ENCODE results near the gene TBK1. TPM values are rescaled to one million over a fixed set of nuclear protein-coding genes. Genes with fewer than 3 reads are reported as not detected.

Gene TBK1
- total RNA-seq, 8 experiments from 2014 or later, result 11.7 to 36.4 (median 17.4) TPM

GRCh38 chr12:64457032-64457431, 5.1 kb downstream of the TBK1 start:
- in situ Hi-C loops (cut with MboI; ENCODE audit: low pct_unique_long_range_greater_than_20kb in 2 of 9, low sequenced_read_pairs in 9 of 9, unreplicated experiment in 9 of 9), result no loop called here
- ATAC-seq (replicated peaks in 6 of 8), result no peak
- H3K27ac ChIP-seq, result no peak overlapping the region
- H3K4me3 ChIP-seq, result no peak overlapping the region
- 50 to 100% (median 73%) methylated on average over 2 to 6 of the region's 6 CpGs for WGBS, 10 experiments
- peaks cover 5 to 14% of the 10 kb centered on the region in 2 donors for H3K4me1 ChIP-seq (replicated peaks in 1 of 2)

GRCh38 chr12:64457466-64457865, 5.5 kb downstream of the TBK1 start:
- ATAC-seq (replicated peaks in 6 of 8), result no peak
- Histone ChIP-seq H3K4me3 (no peak overlapping the region), H3K27ac (no peak overlapping the region), H3K4me1 (replicated peaks in 1 of 2) (peaks cover 5 to 14% of the 10 kb centered on the region in 2 donors)
- in situ Hi-C loops (cut with MboI; ENCODE audit: low pct_unique_long_range_greater_than_20kb in 2 of 9, low sequenced_read_pairs in 9 of 9, unreplicated experiment in 9 of 9), result no loop called here
- WGBS, 10 experiments, result 81 to 100% (median 94%) methylated on average over 1 to 3 of the region's 3 CpGs; no CpG with 5 or more reads in 2 of the 10 experiments

GRCh38 chr12:64457923-64458322, 6.0 kb downstream of the TBK1 start:
- ATAC-seq (replicated peaks in 6 of 8), result no peak
- H3K4me3 ChIP-seq, result no peak overlapping the region
- in situ Hi-C loops (cut with MboI; ENCODE audit: low pct_unique_long_range_greater_than_20kb in 2 of 9, low sequenced_read_pairs in 9 of 9, unreplicated experiment in 9 of 9), result no loop called here
- H3K27ac ChIP-seq, result no peak overlapping the region
- 57 to 100% (median 93%) methylated on average over 1 to 4 of the region's 4 CpGs; no CpG with 5 or more reads in 5 of the 10 experiments for WGBS, 10 experiments
- H3K4me1 ChIP-seq (replicated peaks in 1 of 2), result peaks cover 5 to 13% of the 10 kb centered on the region in 2 donors

GRCh38 chr12:64459394-64459891, 7.5 kb downstream of the TBK1 start:
- H3K4me1 ChIP-seq (replicated peaks in 1 of 2), result peaks cover 5% of the 10 kb centered on the region in 2 donors
- ATAC-seq (replicated peaks in 6 of 8), result peak in 3 of 8 experiments; percentile 20 to 49 (median 36)
- no peak overlapping the region for H3K27ac ChIP-seq
- no peak overlapping the region for H3K4me3 ChIP-seq
- in situ Hi-C loops (cut with MboI; ENCODE audit: low pct_unique_long_range_greater_than_20kb in 2 of 9, low sequenced_read_pairs in 9 of 9, unreplicated experiment in 9 of 9), result no loop called here
- 5 to 100% (median 72%) methylated on average over 1 to 3 of the region's 3 CpGs for WGBS, 10 experiments

GRCh38 chr12:64461634-64462414, 9.9 kb downstream of the TBK1 start:
- H3K4me3 ChIP-seq, result no peak overlapping the region
- in situ Hi-C loops (cut with MboI; ENCODE audit: low pct_unique_long_range_greater_than_20kb in 2 of 9, low sequenced_read_pairs in 9 of 9, unreplicated experiment in 9 of 9), result no loop called here
- no peak overlapping the region for H3K27ac ChIP-seq
- ATAC-seq (replicated peaks in 6 of 8), result peak in 7 of 8 experiments; percentile 32 to 80 (median 62)
- peaks cover 5% of the 10 kb centered on the region in 2 donors for H3K4me1 ChIP-seq (replicated peaks in 1 of 2)
- 0 to 100% (median 36%) methylated on average over 1 to 2 of the region's 2 CpGs; no CpG with 5 or more reads in 2 of the 10 experiments for WGBS, 10 experiments

GRCh38 chr12:64466178-64466577, 14.3 kb downstream of the TBK1 start:
- in situ Hi-C loops (cut with MboI; ENCODE audit: low pct_unique_long_range_greater_than_20kb in 2 of 9, low sequenced_read_pairs in 9 of 9, unreplicated experiment in 9 of 9), result no loop called here
- Histone ChIP-seq H3K4me3 (no peak overlapping the region), H3K27ac (no peak overlapping the region), H3K4me1 (replicated peaks in 1 of 2) (peaks cover 5% of the 10 kb centered on the region in 2 donors)
- no peak for ATAC-seq (replicated peaks in 6 of 8)

GRCh38 chr12:64468966-64469365, 17.0 kb downstream of the TBK1 start:
- in situ Hi-C loops (cut with MboI; ENCODE audit: low pct_unique_long_range_greater_than_20kb in 2 of 9, low sequenced_read_pairs in 9 of 9, unreplicated experiment in 9 of 9), result no loop called here
- Histone ChIP-seq H3K27ac (no peak overlapping the region), H3K4me1 (replicated peaks in 1 of 2) (no peaks in the 10 kb centered on the region), H3K4me3 (no peak overlapping the region)
- no peak for ATAC-seq (replicated peaks in 6 of 8)
- 71 to 100% (median 85%) methylated on average over 1 to 5 of the region's 5 CpGs; no CpG with 5 or more reads in 4 of the 10 experiments for WGBS, 10 experiments

GRCh38 chr12:64469455-64470142, 17.7 kb downstream of the TBK1 start:
- H3K4me1 ChIP-seq (replicated peaks in 1 of 2), result no peaks in the 10 kb centered on the region
- in situ Hi-C loops (cut with MboI; ENCODE audit: low pct_unique_long_range_greater_than_20kb in 2 of 9, low sequenced_read_pairs in 9 of 9, unreplicated experiment in 9 of 9), result no loop called here
- ATAC-seq (replicated peaks in 6 of 8), result no peak
- no peak overlapping the region for H3K27ac ChIP-seq
- H3K4me3 ChIP-seq, result no peak overlapping the region
- WGBS, 10 experiments, result 90 to 100% (median 100%) methylated on average over 1 to 2 of the region's 2 CpGs; no CpG with 5 or more reads in 3 of the 10 experiments

- H3K4me1 ChIP-seq (replicated peaks in 1 of 2), result no peaks in the 10 kb centered on the region
- in situ Hi-C loops (cut with MboI; ENCODE audit: low pct_unique_long_range_greater_than_20kb in 2 of 9, low sequenced_read_pairs in 9 of 9, unreplicated experiment in 9 of 9), result no loop called here
- no peak for ATAC-seq (replicated peaks in 6 of 8)
- H3K4me3 ChIP-seq, result no peak overlapping the region
- 95 to 100% (median 100%) methylated on average over 1 to 2 of the region's 2 CpGs; no CpG with 5 or more reads in 1 of the 10 experiments for WGBS, 10 experiments
- no peak overlapping the region for H3K27ac ChIP-seq
Observed at GRCh38 chr12:64470495-64470894, 18.6 kb downstream of the TBK1 start.

GRCh38 chr12:64473176-64473575, 21.3 kb downstream of the TBK1 start:
- in situ Hi-C loops (cut with MboI; ENCODE audit: low pct_unique_long_range_greater_than_20kb in 2 of 9, low sequenced_read_pairs in 9 of 9, unreplicated experiment in 9 of 9), result no loop called here
- WGBS, 10 experiments, result 93 to 100% (median 97%) methylated on average over 1 to 2 of the region's 2 CpGs; no CpG with 5 or more reads in 4 of the 10 experiments
- no peak for ATAC-seq (replicated peaks in 6 of 8)

GRCh38 chr12:64475518-64475917, 23.6 kb downstream of the TBK1 start:
- no peak for ATAC-seq (replicated peaks in 6 of 8)
- WGBS, 10 experiments, result 93 to 100% (median 100%) methylated on average over 2 to 4 of the region's 4 CpGs; no CpG with 5 or more reads in 1 of the 10 experiments

More at GRCh38 chr12:64473176-64473575, 21.3 kb downstream of the TBK1 start:
- no peak overlapping the region for H3K4me3 ChIP-seq
- no peaks in the 10 kb centered on the region for H3K4me1 ChIP-seq (replicated peaks in 1 of 2)
- no peak overlapping the region for H3K27ac ChIP-seq

GRCh38 chr12:64476844-64477243, 24.9 kb downstream of the TBK1 start:
- no peak for ATAC-seq (replicated peaks in 6 of 8)
- WGBS, 10 experiments, result 83 to 100% (median 100%) methylated on average over 1 to 2 of the region's 2 CpGs
- in situ Hi-C loops (cut with MboI; ENCODE audit: low pct_unique_long_range_greater_than_20kb in 2 of 9, low sequenced_read_pairs in 9 of 9, unreplicated experiment in 9 of 9), result no loop called here
- H3K27ac ChIP-seq, result no peak overlapping the region
- H3K4me1 ChIP-seq (replicated peaks in 1 of 2), result no peaks in the 10 kb centered on the region
- no peak overlapping the region for H3K4me3 ChIP-seq

More at GRCh38 chr12:64475518-64475917, 23.6 kb downstream of the TBK1 start:
- H3K4me1 ChIP-seq (replicated peaks in 1 of 2), result no peaks in the 10 kb centered on the region
- in situ Hi-C loops (cut with MboI; ENCODE audit: low pct_unique_long_range_greater_than_20kb in 2 of 9, low sequenced_read_pairs in 9 of 9, unreplicated experiment in 9 of 9), result no loop called here
- H3K27ac ChIP-seq, result no peak overlapping the region
- no peak overlapping the region for H3K4me3 ChIP-seq

- no peak for ATAC-seq (replicated peaks in 6 of 8)
- in situ Hi-C loops (cut with MboI; ENCODE audit: low pct_unique_long_range_greater_than_20kb in 2 of 9, low sequenced_read_pairs in 9 of 9, unreplicated experiment in 9 of 9), result no loop called here
- Histone ChIP-seq H3K27ac (no peak overlapping the region), H3K4me3 (no peak overlapping the region), H3K4me1 (replicated peaks in 1 of 2) (no peaks in the 10 kb centered on the region)
Observed at GRCh38 chr12:64478661-64479060, 26.7 kb downstream of the TBK1 start.

All from motor neuron (in vitro differentiated cells).